Activated CD8-positive, alpha-beta memory T cell treated with anti-CD3 and anti-CD28 coated beads for 24 hours (primary cell): ENCODE results near the gene PITX1.

Experiments used
- DNase-seq: peaks from one replicate; pipeline ENCODE4 v3.0.0-alpha.2; 2020

PITX1 gene

GRCh38 chr5:135061001-135061400 is 27.0 kb upstream of the PITX1 start:
- DNase-seq, result no peak

- no peak for DNase-seq
Measured at GRCh38 chr5:135060021-135060420, 26.0 kb upstream of the PITX1 start.

- DNase-seq, result no peak
Measured at GRCh38 chr5:135059000-135059923, 25.2 kb upstream of the PITX1 start.

GRCh38 chr5:135058331-135058732 is 24.3 kb upstream of the PITX1 start:
- DNase-seq, result no peak

GRCh38 chr5:135057233-135057632 is 23.2 kb upstream of the PITX1 start:
- no peak for DNase-seq

GRCh38 chr5:135056316-135057030 is 22.4 kb upstream of the PITX1 start:
- no peak for DNase-seq

- DNase-seq, result no peak
Measured at GRCh38 chr5:135055396-135055795, 21.4 kb upstream of the PITX1 start.

GRCh38 chr5:135054546-135054945 is 20.5 kb upstream of the PITX1 start:
- no peak for DNase-seq

GRCh38 chr5:135053989-135054388 is 20.0 kb upstream of the PITX1 start:
- DNase-seq, result no peak

- no peak for DNase-seq
Measured at GRCh38 chr5:135053278-135053677, 19.2 kb upstream of the PITX1 start.

GRCh38 chr5:135052511-135053145 is 18.6 kb upstream of the PITX1 start:
- DNase-seq, result no peak

- DNase-seq, result no peak
Measured at GRCh38 chr5:135051872-135052271, 17.8 kb upstream of the PITX1 start.

- no peak for DNase-seq
Measured at GRCh38 chr5:135051399-135051798, 17.4 kb upstream of the PITX1 start.

- DNase-seq, result no peak
Measured at GRCh38 chr5:135050244-135050767, 16.3 kb upstream of the PITX1 start.

- no peak for DNase-seq
Measured at GRCh38 chr5:135048930-135049329, 14.9 kb upstream of the PITX1 start.

- DNase-seq, result no peak
Measured at GRCh38 chr5:135048286-135048685, 14.3 kb upstream of the PITX1 start.

GRCh38 chr5:135047347-135047695 is 13.3 kb upstream of the PITX1 start:
- DNase-seq, result no peak

- no peak for DNase-seq
Measured at GRCh38 chr5:135046661-135047346, 12.8 kb upstream of the PITX1 start.

GRCh38 chr5:135045488-135045887 is 11.5 kb upstream of the PITX1 start:
- no peak for DNase-seq

- DNase-seq, result no peak
Measured at GRCh38 chr5:135042595-135042994, 8.6 kb upstream of the PITX1 start.

- no peak for DNase-seq
Measured at GRCh38 chr5:135041726-135042125, 7.7 kb upstream of the PITX1 start.

GRCh38 chr5:135041145-135041587 is 7.1 kb upstream of the PITX1 start:
- DNase-seq, result no peak
